CD4-positive, alpha-beta T cell (primary cell): Measurements from ENCODE around the gene HSD17B12. TPM values are rescaled to one million over a fixed set of nuclear protein-coding genes. Genes with fewer than 3 reads are reported as not detected.

ENCODE experiments used
- ATAC-seq: fragments of 200-7000 bp; cut with Tn5 transposase; one replicate; pipeline ENCODE4 v1.10.0; 2022; ENCODE audit warnings: mild to moderate bottlenecking; ENCODE audit not compliant: poor library complexity
- CTCF ChIA-PET: fragments of 350-600 bp; sonication (Branson Sonifier 250); formaldehyde crosslinking; loops from one replicate; lab custom pipeline; 2021; ENCODE audit warnings: antibody characterized with exemption, inconsistent platforms; lab: Charles Lee
- POLR2A ChIA-PET: fragments of 350-600 bp; sonication (Branson Sonifier 250); formaldehyde crosslinking; loops from one replicate; lab custom pipeline; 2021; ENCODE audit warnings: antibody characterized with exemption, inconsistent platforms; lab: Charles Lee
- DNase-seq, 14 experiments: peaks; one replicate each; pipeline ENCODE4 v3.0.0-alpha.2; 2013 to 2020; ENCODE audit warnings: mixed read lengths in 2 of 14
- H3K27ac ChIP-seq, 2 donors: one replicate each; pipeline versions ENCODE4 v1.5.1 to v1.7.0; 2013; ENCODE audit warnings: low read length in 2 of 2, low read depth in 1 of 2, mild to moderate bottlenecking in 1 of 2
- H3K27me3 ChIP-seq, 2 experiments: 1 replicate in 1 of 2; 2 replicates in 1 of 2; pipeline versions ENCODE4 v1.6.1 to v1.7.0; 2013; ENCODE audit warnings: low read length in 2 of 2, control low read depth in 1 of 2, mild to moderate bottlenecking in 1 of 2, moderate library complexity in 1 of 2; ENCODE audit not compliant: insufficient read depth in 2 of 2, control insufficient read depth in 1 of 2
- H3K36me3 ChIP-seq: one replicate; pipeline ENCODE4 v1.6.1; 2013; ENCODE audit warnings: low read length, control low read depth; ENCODE audit not compliant: insufficient read depth
- H3K4me1 ChIP-seq: one replicate; pipeline ENCODE4 v1.6.1; 2013; ENCODE audit warnings: low read length, control low read depth; ENCODE audit not compliant: insufficient read depth
- H3K4me3 ChIP-seq: one replicate; pipeline ENCODE4 v1.5.1; 2013; ENCODE audit warnings: mild to moderate bottlenecking, low read length, moderate library complexity
- H3K9me3 ChIP-seq, 2 experiments: 1 replicate in 1 of 2; 2 replicates in 1 of 2; pipeline versions ENCODE4 v1.6.1 to v1.7.0; 2013; ENCODE audit warnings: low read length in 2 of 2, mild to moderate bottlenecking in 2 of 2, control low read depth in 1 of 2, moderate library complexity in 1 of 2; ENCODE audit not compliant: control insufficient read depth in 1 of 2, insufficient read depth in 1 of 2
- H3K27ac Mint-ChIP-seq: one replicate; pipeline ENCODE4 v1.8.0; 2020; ENCODE audit warnings: mixed read lengths
- H3K27me3 Mint-ChIP-seq: one replicate; pipeline ENCODE4 v1.8.0; 2021; ENCODE audit warnings: mixed read lengths
- H3K36me3 Mint-ChIP-seq: one replicate; pipeline ENCODE4 v1.8.0; 2021; ENCODE audit warnings: low read depth, mixed read lengths
- H3K4me1 Mint-ChIP-seq: one replicate; pipeline ENCODE4 v1.8.0; 2021; ENCODE audit warnings: low read depth, mixed read lengths
- H3K4me3 Mint-ChIP-seq: one replicate; pipeline ENCODE4 v1.8.0; 2020; ENCODE audit warnings: mild to moderate bottlenecking, mixed read lengths
- H3K9me3 Mint-ChIP-seq: one replicate; pipeline ENCODE4 v1.8.0; 2020; ENCODE audit warnings: mixed read lengths
- intact Hi-C, 2 experiments: fragments of 100-400 bp; cut with DNase I in 1 of 2; cut with micrococcal nuclease in 1 of 2; formaldehyde crosslinking; loops; one replicate each; pipeline versions ENCODE4 v1.15.1 to v1.9.0; 2023 to 2025; cut with DNase I, micrococcal nuclease
- polyA plus RNA-seq, 2 donors: library from polyadenylated mRNA; unstranded; fragments of 120-200 nt; gene quantifications; one replicate each; pipeline ENCODE4 v1.2.1, GENCODE V29; 2013
- total RNA-seq, 174 experiments: library from RNA in 2 of 174; stranded (reverse) in 2 of 174; gene quantifications; one replicate each; pipeline ENCODE4 v1.2.3 and lab custom pipeline; 2021 to 2026
- TF ChIP-seq, protein P1 (sequence below): fragments of 200-600 bp; IDR thresholded peaks from one replicate; pipeline ENCODE4 v1.8.0; 2022; ENCODE audit warnings: antibody characterized with exemption, mild to moderate bottlenecking

Gene HSD17B12
- total RNA-seq = 10 to 100 TPM; 16.1 to 16.3 TPM
- polyA plus RNA-seq (2013, experiment 1 of 2) = 16.6 TPM
- polyA plus RNA-seq (2013, experiment 2 of 2) = 13.0 TPM
- total RNA-seq (lab: John Stamatoyannopoulos, UW) = 10.8 to 74.5 (median 24.8) reads per million in 172 experiments

DNA sequence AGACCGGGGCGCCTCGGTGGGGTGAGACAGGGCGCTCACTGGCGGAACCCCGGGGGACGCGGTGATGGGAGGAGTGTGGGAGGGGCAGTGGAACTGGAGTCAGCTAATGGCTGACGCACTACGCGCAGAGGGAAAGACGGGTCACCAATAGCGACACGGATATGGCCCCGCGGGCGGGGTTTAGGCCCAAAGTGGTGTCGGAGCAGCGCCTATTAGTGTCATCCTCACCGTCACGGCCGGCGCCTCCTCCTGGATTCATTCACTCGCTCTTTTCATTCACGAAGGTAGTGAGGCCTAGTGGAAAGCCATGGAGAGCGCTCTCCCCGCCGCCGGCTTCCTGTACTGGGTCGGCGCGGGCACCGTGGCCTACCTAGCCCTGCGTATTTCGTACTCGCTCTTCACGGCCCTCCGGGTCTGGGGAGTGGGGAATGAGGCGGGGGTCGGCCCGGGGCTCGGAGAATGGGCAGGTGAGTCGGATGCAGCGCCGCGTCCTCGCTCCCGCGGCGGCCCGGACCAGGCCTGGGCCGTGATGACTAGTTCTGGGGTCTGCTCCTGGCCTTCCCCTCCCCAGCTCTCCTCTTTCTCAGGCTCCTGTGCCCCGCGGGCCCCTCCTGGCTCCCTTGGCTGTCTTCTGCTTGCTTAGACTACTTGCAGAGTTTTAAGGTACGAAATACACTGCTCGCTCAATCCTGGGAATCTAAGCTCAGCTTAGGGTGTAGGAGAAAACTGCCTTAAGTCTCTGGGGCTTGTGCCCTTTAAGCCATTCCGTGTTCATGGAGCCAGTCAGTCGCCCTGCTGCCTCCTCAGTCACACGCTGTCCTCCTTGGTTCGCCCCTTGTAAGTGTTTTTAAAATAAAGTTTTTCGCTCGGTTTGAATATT is at the start of gene HSD17B12:
Gene HSD17B12, plus strand, starts transcription at position 218 of the 880 bp plus-strand sequence. Its CDS starts 90 bp downstream, at position 308.
- no peaks in the 10 kb centered on the region for H3K9me3 ChIP-seq
- intact Hi-C loops = loop anchor here (1.0 to 5.0 kb wide), 5 partner anchors 36 to 387 kb away; partner anchors contain the start of genes ALKBH3 (in 2 of the 2), API5 (in 2 of the 2) and ACCS (in 1 of the 2)
- peak within 1 kb of the TSS; percentile 96 for H3K4me3 Mint-ChIP-seq
- peaks cover 3% of the 10 kb centered on the region for H3K36me3 ChIP-seq
- peaks cover 2% of the 10 kb centered on the region for H3K9me3 Mint-ChIP-seq
- H3K27ac ChIP-seq = peak within 1 kb of the TSS; percentile 67 to 93
- no peaks in the 10 kb centered on the region for H3K27me3 ChIP-seq
- peak; percentile 95 to 99 (median 98) for DNase-seq
- no peaks in the 10 kb centered on the region for H3K27me3 Mint-ChIP-seq
- CTCF ChIA-PET = interaction anchor here (1.8 kb wide), 1 partner anchor 35 kb away, joined by 6 read pairs; no protein-coding TSS in a partner anchor
- peak within 1 kb of the TSS; percentile 96 for H3K27ac Mint-ChIP-seq
- peaks cover 18% of the 10 kb centered on the region for H3K4me1 ChIP-seq
- H3K4me1 Mint-ChIP-seq = peaks cover 48% of the 10 kb centered on the region
- peak within 1 kb of the TSS; percentile 91 for H3K4me3 ChIP-seq
- TF ChIP-seq, protein P1, sequence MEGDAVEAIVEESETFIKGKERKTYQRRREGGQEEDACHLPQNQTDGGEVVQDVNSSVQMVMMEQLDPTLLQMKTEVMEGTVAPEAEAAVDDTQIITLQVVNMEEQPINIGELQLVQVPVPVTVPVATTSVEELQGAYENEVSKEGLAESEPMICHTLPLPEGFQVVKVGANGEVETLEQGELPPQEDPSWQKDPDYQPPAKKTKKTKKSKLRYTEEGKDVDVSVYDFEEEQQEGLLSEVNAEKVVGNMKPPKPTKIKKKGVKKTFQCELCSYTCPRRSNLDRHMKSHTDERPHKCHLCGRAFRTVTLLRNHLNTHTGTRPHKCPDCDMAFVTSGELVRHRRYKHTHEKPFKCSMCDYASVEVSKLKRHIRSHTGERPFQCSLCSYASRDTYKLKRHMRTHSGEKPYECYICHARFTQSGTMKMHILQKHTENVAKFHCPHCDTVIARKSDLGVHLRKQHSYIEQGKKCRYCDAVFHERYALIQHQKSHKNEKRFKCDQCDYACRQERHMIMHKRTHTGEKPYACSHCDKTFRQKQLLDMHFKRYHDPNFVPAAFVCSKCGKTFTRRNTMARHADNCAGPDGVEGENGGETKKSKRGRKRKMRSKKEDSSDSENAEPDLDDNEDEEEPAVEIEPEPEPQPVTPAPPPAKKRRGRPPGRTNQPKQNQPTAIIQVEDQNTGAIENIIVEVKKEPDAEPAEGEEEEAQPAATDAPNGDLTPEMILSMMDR = no peak
- peak; percentile 92 for ATAC-seq
- POLR2A ChIA-PET = interaction anchor here (0.7 to 2.2 kb wide), 11 partner anchors 8 to 369 kb away, joined by 3 to 24 read pairs (median 4); partner anchors contain the start of genes ALKBH3, API5 and TTC17
- peaks cover 48% of the 10 kb centered on the region for H3K36me3 Mint-ChIP-seq

DNA sequence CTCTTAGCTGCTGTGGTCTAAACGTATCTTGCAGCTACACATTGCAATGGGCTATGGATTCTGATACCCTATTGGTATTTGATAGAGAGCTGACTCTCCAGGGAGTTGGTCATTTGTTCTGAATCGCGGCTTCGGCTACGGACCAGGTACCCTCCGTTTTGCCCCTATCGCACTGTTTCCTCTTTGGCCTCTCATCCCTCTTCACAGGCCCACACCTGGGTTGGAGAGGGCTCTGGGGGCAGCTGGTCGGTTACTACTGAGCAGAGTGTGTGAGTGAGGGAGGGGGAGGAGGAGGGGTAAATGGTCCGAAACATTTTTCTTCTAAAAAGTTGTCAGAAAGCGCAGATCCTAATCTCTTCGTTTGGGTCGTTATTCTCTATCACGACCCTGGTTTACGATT is 48.8 kb upstream of the HSD17B12 start:
- TF ChIP-seq, protein P1 = no peak
- intact Hi-C loops = no loop called here
- no peak overlapping the region for H3K4me3 Mint-ChIP-seq
- no peaks in the 10 kb centered on the region for H3K36me3 Mint-ChIP-seq
- no peaks in the 10 kb centered on the region for H3K4me1 ChIP-seq
- H3K4me3 ChIP-seq = no peak overlapping the region
- H3K27me3 ChIP-seq = peaks cover 4 to 45% of the 10 kb centered on the region in 2 experiments
- H3K9me3 ChIP-seq = no peaks in the 10 kb centered on the region
- ChIA-PET POLR2A (no interaction called here), CTCF (no interaction called here)
- H3K4me1 Mint-ChIP-seq = no peaks in the 10 kb centered on the region
- H3K27ac Mint-ChIP-seq = no peak overlapping the region
- DNase-seq = no peak
- H3K27ac ChIP-seq = no peak overlapping the region
- H3K27me3 Mint-ChIP-seq = peaks cover 80% of the 10 kb centered on the region
- H3K36me3 ChIP-seq = no peaks in the 10 kb centered on the region
- no peaks in the 10 kb centered on the region for H3K9me3 Mint-ChIP-seq
- no peak for ATAC-seq

DNA sequence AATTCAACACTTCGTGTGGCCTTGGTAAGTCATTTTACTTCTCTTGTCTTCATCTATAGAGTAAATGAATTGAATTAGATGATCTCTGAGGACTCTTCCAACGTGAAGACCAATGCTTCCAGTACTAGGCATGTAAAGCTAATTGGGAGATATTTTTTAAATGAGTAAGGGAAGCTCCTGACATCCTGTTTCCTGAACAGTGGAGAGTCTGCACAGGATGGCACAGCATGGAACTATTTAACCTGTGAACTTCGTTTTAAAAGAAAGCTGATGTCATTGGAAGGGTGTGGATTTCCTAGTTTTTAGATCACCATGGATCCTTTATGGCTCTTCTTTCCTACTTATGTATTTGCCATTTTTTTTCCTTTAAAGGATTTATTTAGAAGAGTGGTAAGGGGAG is 48.4 kb upstream of the HSD17B12 start:
- DNase-seq (no peak), ATAC-seq (no peak)
- Histone ChIP-seq H3K27me3 (peaks cover 4 to 46% of the 10 kb centered on the region in 2 experiments), H3K4me3 (no peak overlapping the region), H3K36me3 (no peaks in the 10 kb centered on the region), H3K4me1 (no peaks in the 10 kb centered on the region), H3K27ac (no peak overlapping the region), H3K9me3 (no peaks in the 10 kb centered on the region)
- no peaks in the 10 kb centered on the region for H3K9me3 Mint-ChIP-seq
- no peak overlapping the region for H3K4me3 Mint-ChIP-seq
- intact Hi-C loops = no loop called here
- TF ChIP-seq, protein P1 = no peak
- H3K36me3 Mint-ChIP-seq = no peaks in the 10 kb centered on the region
- ChIA-PET POLR2A (no interaction called here), CTCF (no interaction called here)
- H3K27me3 Mint-ChIP-seq = peaks cover 81% of the 10 kb centered on the region
- H3K27ac Mint-ChIP-seq = no peak overlapping the region
- no peaks in the 10 kb centered on the region for H3K4me1 Mint-ChIP-seq
